ENCODE data around the gene HSPA1B.

DNA sequence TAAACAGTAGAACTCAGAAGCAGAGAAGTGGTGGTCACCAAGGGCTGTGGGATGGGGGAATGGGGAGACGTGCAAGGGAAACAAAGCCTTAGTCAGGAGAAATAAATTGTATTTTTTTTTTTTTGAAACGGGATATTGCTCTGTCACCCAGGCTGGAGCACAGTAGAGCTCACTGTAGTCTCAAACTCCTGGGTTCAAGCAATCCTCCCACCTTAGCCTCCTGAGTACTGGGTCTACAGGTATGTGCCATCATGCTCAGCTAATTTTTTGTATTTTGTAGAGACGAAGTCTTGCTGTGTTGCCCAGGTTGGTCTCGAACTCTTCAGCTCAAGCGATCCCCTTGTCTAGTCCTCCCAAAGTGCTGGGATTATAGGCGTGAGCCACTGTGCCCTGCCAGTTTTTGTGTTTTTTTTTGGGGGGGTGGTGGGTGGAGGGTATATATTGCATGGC, 3.4 kb downstream of the HSPA1B start:
- TF ChIP-seq, protein P1, sequence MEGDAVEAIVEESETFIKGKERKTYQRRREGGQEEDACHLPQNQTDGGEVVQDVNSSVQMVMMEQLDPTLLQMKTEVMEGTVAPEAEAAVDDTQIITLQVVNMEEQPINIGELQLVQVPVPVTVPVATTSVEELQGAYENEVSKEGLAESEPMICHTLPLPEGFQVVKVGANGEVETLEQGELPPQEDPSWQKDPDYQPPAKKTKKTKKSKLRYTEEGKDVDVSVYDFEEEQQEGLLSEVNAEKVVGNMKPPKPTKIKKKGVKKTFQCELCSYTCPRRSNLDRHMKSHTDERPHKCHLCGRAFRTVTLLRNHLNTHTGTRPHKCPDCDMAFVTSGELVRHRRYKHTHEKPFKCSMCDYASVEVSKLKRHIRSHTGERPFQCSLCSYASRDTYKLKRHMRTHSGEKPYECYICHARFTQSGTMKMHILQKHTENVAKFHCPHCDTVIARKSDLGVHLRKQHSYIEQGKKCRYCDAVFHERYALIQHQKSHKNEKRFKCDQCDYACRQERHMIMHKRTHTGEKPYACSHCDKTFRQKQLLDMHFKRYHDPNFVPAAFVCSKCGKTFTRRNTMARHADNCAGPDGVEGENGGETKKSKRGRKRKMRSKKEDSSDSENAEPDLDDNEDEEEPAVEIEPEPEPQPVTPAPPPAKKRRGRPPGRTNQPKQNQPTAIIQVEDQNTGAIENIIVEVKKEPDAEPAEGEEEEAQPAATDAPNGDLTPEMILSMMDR (IDR thresholded peaks at IDR 0.05), result no peak
- TF ChIP-seq POLR2A (IDR thresholded peaks at IDR 0.05), result no peak

Data from Peyer's patch (tissue), 4 donors.